ENCODE data around the gene SRCIN1.
A peak's percentile ranks its signal among the peaks of the same experiment; 100 is the strongest.

DNA sequence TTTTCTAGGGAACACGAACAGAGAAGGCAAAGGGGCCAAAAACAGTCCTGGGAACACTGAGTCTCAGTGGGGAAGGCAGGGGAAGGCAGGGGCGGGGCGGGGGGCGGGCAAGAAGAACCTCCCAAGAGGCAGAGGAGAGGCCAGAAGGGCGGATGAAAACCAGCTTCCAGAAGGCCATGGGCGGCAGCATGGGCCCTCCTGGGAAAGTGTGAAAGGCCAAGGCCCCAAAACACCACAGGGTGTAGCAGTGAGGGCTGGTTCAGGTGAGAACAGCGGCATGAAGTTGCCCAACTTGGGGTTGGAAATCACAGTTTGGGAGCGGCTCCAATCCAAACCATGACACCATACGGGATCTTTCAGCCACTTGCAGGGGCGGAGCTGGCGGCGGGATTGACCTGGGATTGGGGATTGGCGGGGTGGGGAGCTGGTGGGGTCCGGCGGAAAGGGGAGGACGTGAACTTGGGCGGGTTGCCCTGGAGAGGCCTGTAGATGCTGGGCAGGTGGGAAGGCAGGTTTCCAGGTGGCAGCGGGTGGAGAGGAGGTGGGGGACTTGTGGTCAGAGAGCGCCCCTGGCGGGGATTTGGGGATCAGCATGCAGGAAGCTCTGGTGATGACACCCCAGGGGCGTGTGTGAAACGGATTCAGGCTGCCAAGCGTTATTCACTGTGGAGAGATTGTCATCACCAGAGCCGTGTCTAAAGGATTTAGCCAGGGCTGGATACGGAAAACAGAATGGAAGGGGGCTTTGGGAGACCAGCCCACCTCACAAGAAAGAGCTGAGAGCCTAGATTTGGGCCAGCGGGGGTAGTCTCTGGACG is 96.6 kb downstream of the SRCIN1 start:
- no peak for TF ChIP-seq EP300 (IDR thresholded peaks at IDR 0.05)
- TF ChIP-seq, protein P1, sequence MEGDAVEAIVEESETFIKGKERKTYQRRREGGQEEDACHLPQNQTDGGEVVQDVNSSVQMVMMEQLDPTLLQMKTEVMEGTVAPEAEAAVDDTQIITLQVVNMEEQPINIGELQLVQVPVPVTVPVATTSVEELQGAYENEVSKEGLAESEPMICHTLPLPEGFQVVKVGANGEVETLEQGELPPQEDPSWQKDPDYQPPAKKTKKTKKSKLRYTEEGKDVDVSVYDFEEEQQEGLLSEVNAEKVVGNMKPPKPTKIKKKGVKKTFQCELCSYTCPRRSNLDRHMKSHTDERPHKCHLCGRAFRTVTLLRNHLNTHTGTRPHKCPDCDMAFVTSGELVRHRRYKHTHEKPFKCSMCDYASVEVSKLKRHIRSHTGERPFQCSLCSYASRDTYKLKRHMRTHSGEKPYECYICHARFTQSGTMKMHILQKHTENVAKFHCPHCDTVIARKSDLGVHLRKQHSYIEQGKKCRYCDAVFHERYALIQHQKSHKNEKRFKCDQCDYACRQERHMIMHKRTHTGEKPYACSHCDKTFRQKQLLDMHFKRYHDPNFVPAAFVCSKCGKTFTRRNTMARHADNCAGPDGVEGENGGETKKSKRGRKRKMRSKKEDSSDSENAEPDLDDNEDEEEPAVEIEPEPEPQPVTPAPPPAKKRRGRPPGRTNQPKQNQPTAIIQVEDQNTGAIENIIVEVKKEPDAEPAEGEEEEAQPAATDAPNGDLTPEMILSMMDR (IDR thresholded peaks at IDR 0.05), result peak; percentile 59 to 83
